H9 (cell line): ENCODE data around the gene ABCG1. TPM values are rescaled to one million over a fixed set of nuclear protein-coding genes. Genes with fewer than 3 reads are reported as not detected.

Source experiments
- DNase-seq: peaks from one replicate; pipeline ENCODE4 v3.0.0-alpha.2; 2017
- H2AFZ ChIP-seq: one replicate; pipeline ENCODE4 v1.6.1; 2013; ENCODE audit warnings: mild to moderate bottlenecking, low read length, control low read depth, moderate library complexity
- H2AK5ac ChIP-seq: 2 replicates; pipeline ENCODE4 v1.6.1; 2013; ENCODE audit warnings: low read length, control low read depth, mixed read lengths; ENCODE audit not compliant: insufficient read length
- H2BK120ac ChIP-seq: one replicate; pipeline ENCODE4 v1.6.1; 2013; ENCODE audit warnings: low read depth, mild to moderate bottlenecking, low read length, control low read depth, inconsistent platforms; ENCODE audit not compliant: poor library complexity, severe bottlenecking
- H2BK12ac ChIP-seq: 2 replicates; pipeline ENCODE4 v1.6.1; 2013; ENCODE audit warnings: low read length, control low read depth, mixed read lengths, low read depth; ENCODE audit not compliant: insufficient read length
- H2BK15ac ChIP-seq: 2 replicates; pipeline ENCODE4 v1.6.1; 2013; ENCODE audit warnings: low read depth, low read length, control low read depth
- H2BK20ac ChIP-seq: one replicate; pipeline ENCODE4 v1.6.1; 2013; ENCODE audit warnings: low read depth, mild to moderate bottlenecking, low read length, control low read depth, inconsistent platforms; ENCODE audit not compliant: poor library complexity, severe bottlenecking
- H2BK5ac ChIP-seq: 2 replicates; pipeline ENCODE4 v1.6.1; 2013; ENCODE audit warnings: low read length, control low read depth, mixed read lengths; ENCODE audit not compliant: insufficient read length
- H3K14ac ChIP-seq: 2 replicates; pipeline ENCODE4 v1.6.1; 2013; ENCODE audit warnings: low read length, control low read depth; ENCODE audit not compliant: insufficient read depth
- H3K18ac ChIP-seq: 2 replicates; pipeline ENCODE4 v1.6.1; 2013; ENCODE audit warnings: low read depth, mild to moderate bottlenecking, mixed read lengths, low read length, control low read depth; ENCODE audit not compliant: insufficient read length
- H3K23ac ChIP-seq: 2 replicates; pipeline ENCODE4 v1.6.1; 2013; ENCODE audit warnings: low read length, control low read depth, mixed read lengths, low read depth; ENCODE audit not compliant: insufficient read length
- H3K23me2 ChIP-seq: 2 replicates; pipeline ENCODE4 v1.6.1; 2013; ENCODE audit warnings: low read depth, mild to moderate bottlenecking, mixed read lengths, low read length, control low read depth; ENCODE audit not compliant: insufficient read length, poor library complexity, severe bottlenecking
- H3K27ac ChIP-seq: 2 replicates; pipeline ENCODE4 v1.5.1; 2013; ENCODE audit warnings: low read length, control low read depth, mixed read lengths, low read depth; ENCODE audit not compliant: insufficient read length
- H3K27me3 ChIP-seq: 2 replicates; pipeline ENCODE4 v1.6.1; 2013; ENCODE audit warnings: low read length, control low read depth, inconsistent platforms; ENCODE audit not compliant: insufficient read depth
- H3K4ac ChIP-seq: 2 replicates; pipeline ENCODE4 v1.6.1; 2013; ENCODE audit warnings: low read depth, mild to moderate bottlenecking, control low read depth, inconsistent platforms, low read length, moderate library complexity
- H3K4me1 ChIP-seq: 2 replicates; pipeline ENCODE4 v1.6.1; 2013; ENCODE audit warnings: low read length, control low read depth, inconsistent platforms; ENCODE audit not compliant: insufficient read depth
- H3K4me2 ChIP-seq: 2 replicates; pipeline ENCODE4 v1.6.1; 2013; ENCODE audit warnings: low read length, control low read depth, mixed read lengths; ENCODE audit not compliant: insufficient read length, insufficient read depth
- H3K56ac ChIP-seq: 2 replicates; pipeline ENCODE4 v1.6.1; 2013; ENCODE audit warnings: low read depth, mild to moderate bottlenecking, mixed read lengths, low read length, control low read depth; ENCODE audit not compliant: insufficient read length
- H3K79me1 ChIP-seq: 2 replicates; pipeline ENCODE4 v1.6.1; 2013; ENCODE audit warnings: low read depth, mild to moderate bottlenecking, moderate library complexity, low read length, control low read depth, inconsistent platforms; ENCODE audit not compliant: insufficient read depth, poor library complexity, severe bottlenecking
- H3K79me2 ChIP-seq: 2 replicates; pipeline ENCODE4 v1.6.1; 2013; ENCODE audit warnings: low read length, control low read depth, inconsistent platforms; ENCODE audit not compliant: insufficient read depth
- H3K9ac ChIP-seq: 2 replicates; pipeline ENCODE4 v1.6.1; 2013; ENCODE audit warnings: low read length, control low read depth, mixed read lengths; ENCODE audit not compliant: insufficient read length; ENCODE audit errors: extremely low read depth
- H3K9me3 ChIP-seq: one replicate; pipeline ENCODE4 v1.6.1; 2013; ENCODE audit warnings: low read depth, low read length, inconsistent platforms; ENCODE audit not compliant: control insufficient read depth
- H3T11ph ChIP-seq: one replicate; pipeline ENCODE4 v1.6.1; 2013; ENCODE audit warnings: mild to moderate bottlenecking, low read length, control low read depth, inconsistent platforms
- H4K20me1 ChIP-seq: one replicate; pipeline ENCODE4 v1.6.1; 2013; ENCODE audit not compliant: control insufficient read depth, insufficient read length, insufficient read depth
- H4K5ac ChIP-seq: 2 replicates; pipeline ENCODE4 v1.6.1; 2013; ENCODE audit warnings: low read depth, mild to moderate bottlenecking, mixed read lengths, low read length, control low read depth; ENCODE audit not compliant: insufficient read length
- H4K8ac ChIP-seq: replicated peaks from 2 replicates; pipeline ENCODE4 v1.6.1; 2013; ENCODE audit warnings: low read length, control low read depth, mixed read lengths, low read depth; ENCODE audit not compliant: insufficient read length
- H4K91ac ChIP-seq: 2 replicates; pipeline ENCODE4 v1.6.1; 2013; ENCODE audit warnings: low read depth, mild to moderate bottlenecking, moderate library complexity, mixed read lengths, low read length, control low read depth; ENCODE audit not compliant: insufficient read length
- H3K27ac Mint-ChIP-seq, 3 experiments: 2 replicates in 2 of 3; 3 replicates in 1 of 3; pipeline ENCODE4 v1.8.0; 2020 to 2021; ENCODE audit warnings: mixed read lengths in 3 of 3, mild to moderate bottlenecking in 1 of 3, moderate library complexity in 1 of 3
- H3K27me3 Mint-ChIP-seq: 2 replicates; pipeline ENCODE4 v1.8.0; 2021; ENCODE audit warnings: low read depth, mild to moderate bottlenecking, moderate library complexity, mixed read lengths
- H3K36me3 Mint-ChIP-seq, 3 experiments: 2 replicates in 2 of 3; 3 replicates in 1 of 3; pipeline ENCODE4 v1.8.0; 2020 to 2021; ENCODE audit warnings: low read depth in 3 of 3, mixed read lengths in 3 of 3; ENCODE audit not compliant: insufficient read depth in 1 of 3
- H3K4me1 Mint-ChIP-seq, 2 experiments: 2 replicates each; pipeline ENCODE4 v1.8.0; 2020; ENCODE audit warnings: mixed read lengths in 2 of 2
- H3K4me3 Mint-ChIP-seq, 2 experiments: 2 replicates in 1 of 2; 3 replicates in 1 of 2; pipeline ENCODE4 v1.8.0; 2020 to 2021; ENCODE audit warnings: mild to moderate bottlenecking in 2 of 2, mixed read lengths in 2 of 2, moderate library complexity in 1 of 2
- H3K9me3 Mint-ChIP-seq, 2 experiments: 2 replicates in 1 of 2; 3 replicates in 1 of 2; pipeline ENCODE4 v1.8.0; 2020; ENCODE audit warnings: mild to moderate bottlenecking in 2 of 2, mixed read lengths in 2 of 2, moderate library complexity in 1 of 2
- CTCF ChIP-seq: fragments of 200-600 bp; sonication (generic); conservative IDR thresholded peaks from 3 replicates; pipeline ENCODE4 v1.8.0; 2021; ENCODE audit warnings: antibody characterized with exemption, mild to moderate bottlenecking
- WGBS: extraction: QIAGEN DNeasy Blood & Tissue Kit; methylation state at CpG from one replicate; pipeline ENCODE4 v1.1.7; 2013; ENCODE audit warnings: missing lambda C conversion rate, low lambda C conversion rate, mixed read lengths; ENCODE audit not compliant: insufficient read length; ENCODE audit errors: extremely low coverage; 5-methylcytosine and 5-hydroxymethylcytosine counted together
- total RNA-seq: library from RNA; stranded (reverse); gene quantifications from 2 replicates; pipeline ENCODE4 v1.2.1, GENCODE V29; 2021

The ABCG1 gene
- total RNA-seq, 1 experiment from 2014 or later = 0.83 TPM

GRCh38 chr21:42346441-42346840 lies 127.5 kb downstream of the ABCG1 start:
- Histone ChIP-seq H4K91ac (no peak overlapping the region), H3T11ph (no peak overlapping the region), H2BK20ac (no peak overlapping the region), H4K8ac (no peak overlapping the region), H3K4me1 (0 out of 2 replicates have a peak, but pooled peaks cover 1% of the 10 kb centered on the region), H2BK5ac (no peak overlapping the region), H4K5ac (no peak overlapping the region), H4K20me1 (no peaks in the 10 kb centered on the region), H3K23me2 (no peaks in the 10 kb centered on the region), H3K4me2 (no peak overlapping the region), H3K27me3 (no peaks in the 10 kb centered on the region), H3K79me2 (no peaks in the 10 kb centered on the region), H2BK15ac (no peak overlapping the region), H2BK12ac (no peak overlapping the region), H2AK5ac (no peak overlapping the region), H3K9me3 (no peaks in the 10 kb centered on the region), H3K4ac (no peak overlapping the region), H3K79me1 (no peaks in the 10 kb centered on the region), H2AFZ (no peak overlapping the region), H3K18ac (no peak overlapping the region), H3K27ac (no peak overlapping the region), H3K14ac (no peak overlapping the region), H2BK120ac (no peak overlapping the region), H3K9ac (no peak overlapping the region), H3K56ac (no peak overlapping the region), H3K23ac (no peak overlapping the region)
- Mint-ChIP-seq H3K27me3 (peaks cover 2% of the 10 kb centered on the region), H3K36me3 (no peaks in the 10 kb centered on the region), H3K9me3 (no peaks in the 10 kb centered on the region; a peak in 1 of 5 replicates), H3K27ac (no peak overlapping the region), H3K4me1 (peaks cover 0 to 3% of the 10 kb centered on the region in 2 experiments; a peak in 1 of 4 replicates), H3K4me3 (no peak overlapping the region)
- WGBS = no CpG with 5 or more reads among the region's 9 CpGs
- DNase-seq = no peak
- TF ChIP-seq CTCF = no peak

Other genes with a start within 250 kb of the ABCG1 start
- 17.4 and 18.1 TPM in 2 replicates for gene ZBTB21, start 208.8 kb upstream of the ABCG1 start, total RNA-seq
- gene UMODL1, start 147.8 kb upstream of the ABCG1 start, total RNA-seq = not detected in 2 replicates
- gene TFF3, start 96.3 kb downstream of the ABCG1 start, total RNA-seq = 1.5 TPM in 2 replicates
- not detected in 2 replicates for gene TFF2, start 131.9 kb downstream of the ABCG1 start, total RNA-seq
- gene TFF1, start 147.4 kb downstream of the ABCG1 start, total RNA-seq = not detected in 2 replicates
- 0.31 and 0.44 TPM in 2 replicates for gene TMPRSS3, start 176.9 kb downstream of the ABCG1 start, total RNA-seq
- gene UBASH3A, start 184.8 kb downstream of the ABCG1 start, total RNA-seq = not detected in 2 replicates